Natural killer cell (primary cell): Measurements from ENCODE around the gene LEF1. TPM values are rescaled to one million over a fixed set of nuclear protein-coding genes. Genes with fewer than 3 reads are reported as not detected.

Experiments used
- ATAC-seq, 3 donors: fragments of 150-1000 bp in 2 of 3; fragments of 200-7000 bp in 1 of 3; cut with Tn5 transposase; 1 replicate in 1 of 3; 2 replicates in 2 of 3; pipeline ENCODE4 v1.10.0; 2021; ENCODE audit warnings: mild to moderate bottlenecking in 2 of 3, moderate library complexity in 2 of 3
- DNase-seq, 2 donors: peaks; one replicate each; pipeline versions ENCODE4 v3.0.0 to v3.0.0-alpha.2; 2013 to 2021; ENCODE audit warnings: mixed read lengths in 1 of 2
- H3K27ac ChIP-seq: one replicate; pipeline ENCODE4 v1.5.1; 2013; ENCODE audit warnings: mild to moderate bottlenecking, low read length
- H3K27me3 ChIP-seq: one replicate; pipeline ENCODE4 v1.6.1; 2013; ENCODE audit warnings: low read length; ENCODE audit not compliant: control insufficient read depth, insufficient read depth
- H3K36me3 ChIP-seq: one replicate; pipeline ENCODE4 v1.6.1; 2013; ENCODE audit warnings: low read length; ENCODE audit not compliant: control insufficient read depth, insufficient read depth
- H3K4me1 ChIP-seq: one replicate; pipeline ENCODE4 v1.6.1; 2013; ENCODE audit warnings: low read length; ENCODE audit not compliant: control insufficient read depth, insufficient read depth
- H3K4me3 ChIP-seq: one replicate; pipeline ENCODE4 v1.5.1; 2013; ENCODE audit warnings: low read length
- H3K9me3 ChIP-seq: one replicate; pipeline ENCODE4 v1.6.1; 2013; ENCODE audit warnings: low read length; ENCODE audit not compliant: control insufficient read depth, insufficient read depth
- H3K27ac Mint-ChIP-seq, 2 donors: one replicate each; pipeline ENCODE4 v1.8.0; 2022; ENCODE audit warnings: mild to moderate bottlenecking in 2 of 2, mixed read lengths in 2 of 2, moderate library complexity in 1 of 2
- H3K27me3 Mint-ChIP-seq, 2 donors: one replicate each; pipeline ENCODE4 v1.8.0; 2022; ENCODE audit warnings: low read depth in 2 of 2, mixed read lengths in 2 of 2
- H3K36me3 Mint-ChIP-seq: one replicate; pipeline ENCODE4 v1.8.0; 2022; ENCODE audit warnings: mixed read lengths
- H3K4me1 Mint-ChIP-seq, 2 donors: one replicate each; pipeline ENCODE4 v1.8.0; 2022; ENCODE audit warnings: mixed read lengths in 2 of 2
- H3K4me3 Mint-ChIP-seq: one replicate; pipeline ENCODE4 v1.8.0; 2022; ENCODE audit warnings: mild to moderate bottlenecking, moderate library complexity, mixed read lengths
- H3K9me3 Mint-ChIP-seq, 2 donors: one replicate each; pipeline ENCODE4 v1.8.0; 2022; ENCODE audit warnings: mixed read lengths in 2 of 2
- WGBS: methylation state at CpG from one replicate; pipeline ENCODE4 v1.1.7; 2013; ENCODE audit warnings: missing lambda C conversion rate; ENCODE audit not compliant: insufficient coverage; 5-methylcytosine and 5-hydroxymethylcytosine counted together
- intact Hi-C: fragments of 100-400 bp; cut with micrococcal nuclease; formaldehyde crosslinking; loops from one replicate; pipeline ENCODE4 v1.14.2; 2022
- total RNA-seq, 4 donors: library from RNA; stranded (reverse); fragments of 120-200 nt in 1 of 4; gene quantifications; one replicate each; pipeline versions ENCODE4 v1.2.3 to v1.2.4, GENCODE V29; 2013 to 2022
- TF ChIP-seq, protein P1 (sequence below): fragments of 200-600 bp; IDR thresholded peaks from one replicate; pipeline ENCODE4 v1.8.0; 2022; ENCODE audit warnings: antibody characterized with exemption

LEF1 gene
- total RNA-seq, 3 donors from 2014 or later (not counting 1 experiment from before 2014, with no cell fraction given), result 18.7 to 39.8 (median 24.5) TPM

DNA sequence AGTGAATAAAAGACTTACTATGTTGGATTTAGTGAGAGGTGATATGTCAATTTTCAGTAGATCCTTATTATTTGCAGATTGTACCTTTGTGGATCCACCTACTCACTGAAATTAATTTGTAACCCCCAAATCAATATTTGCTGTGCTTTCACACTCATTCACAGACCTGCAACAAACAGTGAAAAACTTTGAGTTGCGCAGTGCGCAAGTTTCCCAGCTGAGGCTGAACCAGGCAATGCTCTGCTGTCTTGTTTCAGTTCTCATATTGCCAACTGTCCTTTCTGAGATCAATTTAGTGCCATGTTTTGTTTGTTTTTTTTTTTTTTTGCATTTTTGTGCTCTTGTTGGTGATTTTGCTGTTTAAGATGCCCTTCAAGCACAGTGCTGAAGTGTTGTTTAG is 40.8 kb upstream of the LEF1 start:
- intact Hi-C loops, result no loop called here
- Histone ChIP-seq H3K36me3 (no peaks in the 10 kb centered on the region), H3K27me3 (no peaks in the 10 kb centered on the region), H3K9me3 (no peaks in the 10 kb centered on the region), H3K4me1 (no peaks in the 10 kb centered on the region), H3K4me3 (no peak overlapping the region), H3K27ac (no peak overlapping the region)
- no peaks in the 10 kb centered on the region for H3K9me3 Mint-ChIP-seq
- no peaks in the 10 kb centered on the region for H3K4me1 Mint-ChIP-seq
- TF ChIP-seq, protein P1, sequence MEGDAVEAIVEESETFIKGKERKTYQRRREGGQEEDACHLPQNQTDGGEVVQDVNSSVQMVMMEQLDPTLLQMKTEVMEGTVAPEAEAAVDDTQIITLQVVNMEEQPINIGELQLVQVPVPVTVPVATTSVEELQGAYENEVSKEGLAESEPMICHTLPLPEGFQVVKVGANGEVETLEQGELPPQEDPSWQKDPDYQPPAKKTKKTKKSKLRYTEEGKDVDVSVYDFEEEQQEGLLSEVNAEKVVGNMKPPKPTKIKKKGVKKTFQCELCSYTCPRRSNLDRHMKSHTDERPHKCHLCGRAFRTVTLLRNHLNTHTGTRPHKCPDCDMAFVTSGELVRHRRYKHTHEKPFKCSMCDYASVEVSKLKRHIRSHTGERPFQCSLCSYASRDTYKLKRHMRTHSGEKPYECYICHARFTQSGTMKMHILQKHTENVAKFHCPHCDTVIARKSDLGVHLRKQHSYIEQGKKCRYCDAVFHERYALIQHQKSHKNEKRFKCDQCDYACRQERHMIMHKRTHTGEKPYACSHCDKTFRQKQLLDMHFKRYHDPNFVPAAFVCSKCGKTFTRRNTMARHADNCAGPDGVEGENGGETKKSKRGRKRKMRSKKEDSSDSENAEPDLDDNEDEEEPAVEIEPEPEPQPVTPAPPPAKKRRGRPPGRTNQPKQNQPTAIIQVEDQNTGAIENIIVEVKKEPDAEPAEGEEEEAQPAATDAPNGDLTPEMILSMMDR, result no peak
- H3K27ac Mint-ChIP-seq, result no peak overlapping the region
- no peak for ATAC-seq
- H3K27me3 Mint-ChIP-seq, result peaks cover 3 to 12% of the 10 kb centered on the region in 2 donors
- no peaks in the 10 kb centered on the region for H3K36me3 Mint-ChIP-seq
- H3K4me3 Mint-ChIP-seq, result no peak overlapping the region
- 96% methylated on average over 2 of the region's 2 CpGs for WGBS
- no peak for DNase-seq

DNA sequence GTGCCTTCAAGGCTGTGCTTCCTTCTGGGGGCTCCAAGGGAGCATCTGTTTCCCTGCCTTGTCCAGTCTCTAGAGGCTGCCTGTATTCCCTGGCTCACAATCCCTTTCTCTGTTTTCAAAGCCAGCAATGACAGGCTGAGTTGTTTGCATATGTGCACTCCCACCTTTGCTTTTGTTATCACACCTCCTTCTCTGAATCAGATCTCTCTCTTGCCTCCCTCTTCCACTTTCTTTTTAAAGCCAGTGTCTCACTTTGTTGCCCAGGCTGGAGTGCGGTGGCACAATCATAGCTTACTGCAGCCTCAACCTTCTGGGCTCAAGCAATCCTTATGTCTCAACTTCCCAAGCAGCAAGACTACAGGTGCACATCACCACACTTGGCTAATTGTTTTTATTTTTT is 37.1 kb upstream of the LEF1 start:
- DNase-seq, result no peak
- Histone ChIP-seq H3K27ac (no peak overlapping the region), H3K4me3 (no peak overlapping the region), H3K4me1 (no peaks in the 10 kb centered on the region), H3K9me3 (no peaks in the 10 kb centered on the region), H3K36me3 (no peaks in the 10 kb centered on the region), H3K27me3 (no peaks in the 10 kb centered on the region)
- intact Hi-C loops, result no loop called here
- 76% methylated on average over 1 of the region's 1 CpG for WGBS
- H3K27me3 Mint-ChIP-seq, result peaks cover 7 to 22% of the 10 kb centered on the region in 2 donors
- no peak overlapping the region for H3K27ac Mint-ChIP-seq
- ATAC-seq, result no peak
- TF ChIP-seq, protein P1, result no peak
- no peaks in the 10 kb centered on the region for H3K36me3 Mint-ChIP-seq
- no peak overlapping the region for H3K4me3 Mint-ChIP-seq
- H3K9me3 Mint-ChIP-seq, result no peaks in the 10 kb centered on the region
- no peaks in the 10 kb centered on the region for H3K4me1 Mint-ChIP-seq

DNA sequence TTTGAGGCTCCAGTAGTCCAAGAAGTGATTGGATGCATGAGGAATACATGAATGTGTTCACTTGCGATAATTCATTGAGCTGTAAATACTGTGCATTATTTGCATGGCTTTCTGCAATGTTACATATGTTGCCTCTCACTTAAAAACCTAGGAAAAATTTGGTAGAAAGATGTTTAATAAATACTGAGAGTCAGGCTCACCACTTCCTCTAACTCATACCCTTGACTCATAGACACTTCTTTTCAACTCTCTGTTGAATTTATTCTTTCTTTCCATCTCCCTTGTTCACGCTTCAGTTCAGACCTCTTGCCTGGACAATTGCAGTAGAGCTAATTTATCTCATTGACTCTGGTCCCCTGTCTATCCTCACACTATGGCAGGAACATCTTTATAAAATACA is 35.8 kb upstream of the LEF1 start:
- no peak overlapping the region for H3K4me3 ChIP-seq
- DNase-seq (no peak), ATAC-seq (no peak)
- H3K27me3 ChIP-seq, result no peaks in the 10 kb centered on the region
- H3K27ac ChIP-seq, result no peak overlapping the region
- WGBS, result 89% methylated on average over 2 of the region's 2 CpGs
- intact Hi-C loops, result no loop called here
- H3K4me1 ChIP-seq, result no peaks in the 10 kb centered on the region
- H3K4me3 Mint-ChIP-seq, result no peak overlapping the region
- H3K36me3 Mint-ChIP-seq, result no peaks in the 10 kb centered on the region
- no peak overlapping the region for H3K27ac Mint-ChIP-seq
- no peaks in the 10 kb centered on the region for H3K9me3 ChIP-seq
- H3K9me3 Mint-ChIP-seq, result no peaks in the 10 kb centered on the region
- peaks cover 7 to 13% of the 10 kb centered on the region in 2 donors for H3K27me3 Mint-ChIP-seq
- H3K4me1 Mint-ChIP-seq, result no peaks in the 10 kb centered on the region
- TF ChIP-seq, protein P1, result no peak
- H3K36me3 ChIP-seq, result no peaks in the 10 kb centered on the region

DNA sequence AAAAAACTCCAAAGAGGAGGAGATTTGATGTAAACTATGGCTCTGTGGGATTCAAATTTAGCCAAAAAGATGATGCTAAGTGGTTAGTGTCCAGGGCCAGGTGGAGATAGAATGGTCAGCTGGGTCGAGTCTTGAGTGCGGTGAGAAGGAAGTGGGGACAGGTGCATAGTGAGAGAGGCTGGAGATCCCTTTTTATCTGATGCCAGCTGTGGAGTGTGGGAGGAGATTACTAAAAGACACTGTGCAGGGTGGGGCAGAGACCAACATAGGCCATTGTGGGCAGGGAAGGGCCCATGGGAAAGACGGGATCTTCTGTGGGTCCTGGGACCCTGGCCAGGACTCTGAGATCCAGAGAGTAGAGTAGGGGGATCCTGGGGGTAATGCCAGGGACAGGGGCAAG is 34.6 kb upstream of the LEF1 start:
- WGBS, result 62% methylated on average over 3 of the region's 3 CpGs
- no peak overlapping the region for H3K4me3 Mint-ChIP-seq
- no peaks in the 10 kb centered on the region for H3K4me1 Mint-ChIP-seq
- intact Hi-C loops, result no loop called here
- H3K36me3 Mint-ChIP-seq, result no peaks in the 10 kb centered on the region
- DNase-seq (no peak), ATAC-seq (no peak)
- peaks cover 7 to 10% of the 10 kb centered on the region in 2 donors for H3K27me3 Mint-ChIP-seq
- Histone ChIP-seq H3K36me3 (no peaks in the 10 kb centered on the region), H3K27ac (no peak overlapping the region), H3K4me3 (no peak overlapping the region), H3K27me3 (no peaks in the 10 kb centered on the region), H3K4me1 (no peaks in the 10 kb centered on the region), H3K9me3 (no peaks in the 10 kb centered on the region)
- no peaks in the 10 kb centered on the region for H3K9me3 Mint-ChIP-seq
- TF ChIP-seq, protein P1, result no peak
- H3K27ac Mint-ChIP-seq, result no peak overlapping the region
